HG02759 (cell line): Measurements from ENCODE around the gene CDC42BPG.

Experiments
- ATAC-seq: cut with Tn5 transposase; IDR thresholded peaks from one replicate; pipeline ENCODE4 v1.9.1; 2021; ENCODE audit warnings: mild to moderate bottlenecking, moderate library complexity; ENCODE audit not compliant: unreplicated experiment

Gene CDC42BPG

GRCh38 chr11:64793271-64794160 is 50.9 kb downstream of the CDC42BPG start:
- no peak for ATAC-seq

- no peak for ATAC-seq
Observed at GRCh38 chr11:64792482-64792881, 52.0 kb downstream of the CDC42BPG start.

- no peak for ATAC-seq
Observed at GRCh38 chr11:64791781-64792291, 52.6 kb downstream of the CDC42BPG start.

DNA sequence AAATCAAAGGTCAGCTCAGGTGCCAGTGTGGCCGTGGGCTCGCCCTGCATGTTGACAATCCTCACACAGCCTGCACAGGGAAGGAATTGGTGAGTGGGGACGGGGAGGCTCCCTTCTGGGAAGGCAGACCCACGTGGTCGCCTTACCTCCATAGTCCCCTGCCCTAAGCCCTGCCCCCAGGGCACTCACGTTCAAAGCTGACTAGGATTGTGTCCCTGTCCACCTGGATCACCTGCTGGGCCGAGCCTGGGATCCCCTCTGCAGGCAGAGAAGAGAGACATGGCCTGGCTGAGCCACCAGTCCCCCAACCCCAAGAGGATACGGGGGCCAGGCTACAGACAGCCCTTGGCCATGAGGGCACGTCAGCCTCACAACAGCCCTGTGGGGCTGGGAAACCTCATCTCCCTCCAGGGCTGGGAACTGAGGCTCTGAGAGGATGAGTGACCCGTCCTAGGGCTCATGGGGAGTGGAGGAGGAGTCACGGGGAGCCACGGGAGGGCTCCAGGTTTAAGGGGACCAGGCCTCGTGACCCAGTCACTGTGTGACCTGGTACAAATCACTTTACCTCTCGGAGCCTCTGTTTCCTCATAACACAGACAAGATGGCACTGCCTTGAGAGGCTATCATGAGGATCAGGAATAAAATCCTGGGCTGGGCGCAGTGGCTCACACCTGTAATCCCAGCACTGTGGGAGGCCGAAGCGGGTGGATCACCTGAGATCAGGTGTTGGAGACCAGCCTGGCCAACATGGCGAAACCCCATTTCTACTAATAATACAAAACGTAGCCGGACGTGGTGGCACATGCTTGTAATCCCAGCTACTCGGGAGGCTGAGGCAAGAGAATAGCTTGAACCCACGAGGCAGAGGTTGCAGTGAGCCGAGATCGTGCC is 54.0 kb downstream of the CDC42BPG start:
- no peak for ATAC-seq

GRCh38 chr11:64789331-64790204 is 54.9 kb downstream of the CDC42BPG start:
- no peak for ATAC-seq

DNA sequence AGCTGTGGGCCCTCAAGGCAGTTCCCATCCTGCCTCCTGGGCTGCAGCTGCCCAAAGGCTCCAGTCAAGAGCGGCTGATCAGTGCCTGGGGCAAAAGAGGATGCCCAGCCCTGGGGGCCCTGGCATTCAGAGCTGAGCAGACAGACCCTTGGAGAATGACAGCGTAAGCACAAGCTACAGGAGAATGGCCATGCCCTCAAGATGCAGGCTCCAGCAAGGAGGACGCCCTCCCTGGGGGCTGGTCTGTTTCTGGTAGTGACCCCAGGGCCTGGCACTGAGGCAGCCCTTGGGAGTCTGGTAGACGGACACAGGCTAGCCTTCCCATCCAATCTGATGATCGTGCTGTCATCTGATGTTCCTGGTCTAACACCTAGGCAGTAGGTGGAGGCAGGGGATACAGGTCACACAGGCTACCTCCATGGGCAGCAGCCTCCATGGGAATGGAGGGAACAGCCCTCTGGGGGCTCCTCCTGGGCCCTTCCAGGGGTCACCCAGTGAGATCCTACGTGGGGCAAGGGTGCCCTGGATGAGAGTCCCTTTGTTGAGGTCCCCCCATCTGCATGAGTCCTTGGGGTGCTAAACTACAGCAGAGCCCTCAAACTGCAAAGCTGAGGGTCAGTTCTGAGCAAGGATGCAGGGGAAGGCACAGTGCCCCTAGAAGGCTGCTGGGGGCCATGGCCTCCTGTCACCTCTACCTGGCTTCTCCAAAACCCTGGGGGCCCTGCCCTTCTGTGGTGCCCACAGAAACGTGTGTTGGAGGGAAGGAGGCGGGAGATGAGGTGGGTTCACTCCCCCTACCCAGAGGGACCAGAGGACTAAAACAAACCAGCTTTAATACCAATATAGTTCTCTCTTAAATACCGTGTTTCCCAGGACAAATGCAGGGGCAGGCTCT is 55.9 kb downstream of the CDC42BPG start:
- ATAC-seq, result no peak

DNA sequence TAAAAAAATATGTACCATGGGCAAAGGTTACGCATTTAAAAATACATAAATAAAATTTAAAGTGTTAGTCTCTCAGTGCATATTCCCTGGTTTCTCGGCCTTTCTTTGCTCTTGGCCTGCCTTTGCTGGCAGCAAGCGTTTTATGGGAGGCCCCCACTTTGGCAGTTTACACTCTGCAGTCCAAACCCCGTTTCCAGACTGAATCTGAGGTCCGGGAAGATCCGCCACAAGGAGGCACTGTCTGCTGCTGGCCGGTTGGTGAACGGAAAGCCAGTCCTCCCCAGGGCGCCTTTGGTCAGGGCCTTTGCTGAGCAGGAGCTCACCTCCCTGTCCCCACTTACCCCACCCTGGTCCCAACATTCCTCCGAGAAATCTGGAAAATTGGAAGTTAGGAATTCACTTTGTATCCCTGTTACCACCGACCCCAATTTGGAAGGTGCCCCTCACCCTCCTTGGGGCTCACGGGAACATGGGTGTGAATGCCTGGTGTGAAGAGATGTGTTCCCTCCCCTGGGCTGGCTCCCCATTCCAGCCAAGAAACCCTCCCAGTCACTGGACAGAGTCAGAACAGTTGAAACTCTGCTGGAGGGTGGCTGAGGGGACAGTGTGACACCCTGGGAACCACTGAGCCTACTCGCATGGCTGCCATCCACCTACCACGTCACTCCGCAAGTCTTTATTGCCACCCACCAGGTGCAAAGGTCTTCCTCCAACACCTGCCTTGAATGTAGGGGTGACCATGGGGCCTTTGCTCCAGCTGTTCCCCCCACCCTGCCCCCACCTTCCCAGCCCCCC is 56.7 kb downstream of the CDC42BPG start:
- no peak for ATAC-seq

GRCh38 chr11:64786308-64786707 is 58.1 kb downstream of the CDC42BPG start:
- ATAC-seq, result no peak

GRCh38 chr11:64784813-64785581 is 59.5 kb downstream of the CDC42BPG start:
- ATAC-seq, result no peak

DNA sequence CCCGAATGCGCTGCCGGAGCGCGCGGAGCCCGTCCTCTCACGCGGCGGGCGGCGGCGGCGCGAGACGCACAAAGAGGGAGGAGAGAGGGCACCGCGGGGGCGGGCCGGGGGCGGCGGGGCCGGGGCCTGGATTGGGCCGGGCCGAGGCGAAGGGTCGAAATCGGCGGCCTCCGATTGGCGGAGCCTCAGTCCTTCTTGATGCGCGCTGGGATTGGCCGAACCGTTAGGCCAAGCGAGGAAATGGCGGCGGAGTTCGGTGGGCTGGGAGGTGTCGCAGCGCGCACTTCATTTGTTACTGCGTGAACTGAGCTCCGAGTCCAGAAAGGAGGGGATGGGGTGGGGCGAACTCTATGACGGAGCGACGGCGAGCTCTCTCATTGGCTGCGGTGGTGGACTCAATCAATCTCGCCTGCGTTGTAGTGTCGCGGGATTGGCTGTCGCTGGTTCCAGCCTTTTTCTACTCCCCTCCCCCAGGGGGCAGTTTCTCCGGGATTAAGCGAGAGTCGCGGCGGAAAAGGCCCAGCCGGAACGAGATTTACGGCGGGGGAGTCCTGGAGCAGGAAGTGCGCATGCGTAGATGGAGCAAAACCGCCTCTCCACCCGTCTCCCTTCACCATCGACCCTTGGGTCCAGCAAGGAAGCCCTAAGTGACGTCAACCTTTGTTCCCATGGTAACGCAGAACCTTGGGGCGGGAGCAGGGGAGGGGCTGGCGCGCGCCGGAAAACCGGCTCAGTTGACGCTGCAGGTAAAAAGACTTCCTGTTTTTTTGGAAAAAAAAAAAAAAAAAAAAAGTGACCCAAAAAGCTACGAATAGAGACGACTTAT is 65.8 kb downstream of the CDC42BPG start, which contains the start of gene SF1:
SF1 (minus strand) TSS at position 70 of the 826 bp plus-strand sequence. CDS start 150 bp downstream, outside the sequence.
- ATAC-seq, result peak; percentile 83

GRCh38 chr11:64778223-64778472 is 66.3 kb downstream of the CDC42BPG start:
- ATAC-seq, result peak; percentile 23

- ATAC-seq, result peak; percentile 31
Observed at GRCh38 chr11:64777449-64778222, 66.8 kb downstream of the CDC42BPG start.

GRCh38 chr11:64776875-64777274 is 67.6 kb downstream of the CDC42BPG start:
- no peak for ATAC-seq

DNA sequence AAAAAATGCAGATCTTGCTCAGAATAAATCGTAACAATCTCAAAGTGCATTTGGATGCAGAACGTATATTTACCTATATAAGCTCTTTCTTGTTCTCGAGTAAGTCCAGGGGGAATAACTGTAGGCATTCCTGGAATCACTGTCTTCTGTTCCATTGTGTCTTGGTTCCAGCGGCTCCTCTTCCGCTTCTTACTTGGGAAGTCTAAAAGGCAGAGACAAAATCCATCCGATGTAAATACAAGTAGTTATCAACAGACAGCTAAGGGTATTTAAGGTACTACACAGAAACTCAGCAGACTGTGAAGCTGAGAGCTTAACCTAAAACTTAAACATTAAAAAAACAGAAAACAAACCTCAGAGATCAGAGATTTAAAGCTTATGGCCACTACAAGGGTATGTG is 68.0 kb downstream of the CDC42BPG start:
- no peak for ATAC-seq

- ATAC-seq, result no peak
Observed at GRCh38 chr11:64774144-64774543, 70.3 kb downstream of the CDC42BPG start.
